Stomach smooth muscle (tissue), 2 donors: ENCODE results near the gene FRMD4B.

Source experiments
- H3K27ac ChIP-seq: one replicate; pipeline ENCODE4 v1.7.0; 2013; ENCODE audit warnings: mild to moderate bottlenecking, low read length, inconsistent platforms
- H3K27me3 ChIP-seq, 2 donors: one replicate each; pipeline ENCODE4 v1.7.0; 2013; ENCODE audit warnings: low read length in 2 of 2; ENCODE audit not compliant: insufficient read depth in 2 of 2, control insufficient read depth in 1 of 2
- H3K36me3 ChIP-seq, 2 donors: one replicate each; pipeline ENCODE4 v1.7.0; 2013; ENCODE audit warnings: low read length in 2 of 2; ENCODE audit not compliant: control insufficient read depth in 2 of 2, insufficient read depth in 2 of 2
- H3K4me1 ChIP-seq: one replicate; pipeline ENCODE4 v1.7.0; 2013; ENCODE audit warnings: low read length; ENCODE audit not compliant: control insufficient read depth, insufficient read depth
- H3K4me3 ChIP-seq, 2 donors: one replicate each; pipeline ENCODE4 v1.7.0; 2013; ENCODE audit warnings: low read length in 2 of 2
- H3K9ac ChIP-seq, 2 donors: one replicate each; pipeline ENCODE4 v1.7.0; 2013; ENCODE audit warnings: low read length in 2 of 2, mild to moderate bottlenecking in 1 of 2
- H3K9me3 ChIP-seq, 2 donors: one replicate each; pipeline ENCODE4 v1.7.0; 2013; ENCODE audit warnings: low read length in 2 of 2; ENCODE audit not compliant: control insufficient read depth in 2 of 2
- donor health status: healthy.
- donor health status: Pancreatic carcinoma.

FRMD4B gene

GRCh38 chr3:69149586-69149985 lies 236.3 kb downstream of the FRMD4B start:
- H3K9me3 ChIP-seq: no peaks in the 10 kb centered on the region
- no peak overlapping the region for H3K27ac ChIP-seq
- no peak overlapping the region for H3K9ac ChIP-seq
- no peaks in the 10 kb centered on the region for H3K27me3 ChIP-seq
- no peaks in the 10 kb centered on the region for H3K36me3 ChIP-seq
- H3K4me3 ChIP-seq: no peak overlapping the region
- no peaks in the 10 kb centered on the region for H3K4me1 ChIP-seq

GRCh38 chr3:69145688-69146087 lies 240.2 kb downstream of the FRMD4B start:
- Histone ChIP-seq H3K9ac (no peak overlapping the region), H3K4me3 (no peak overlapping the region), H3K9me3 (no peaks in the 10 kb centered on the region), H3K27me3 (no peaks in the 10 kb centered on the region), H3K27ac (no peak overlapping the region), H3K36me3 (no peaks in the 10 kb centered on the region), H3K4me1 (peaks cover 4% of the 10 kb centered on the region)

- H3K9me3 ChIP-seq: no peaks in the 10 kb centered on the region
- H3K4me1 ChIP-seq: peaks cover 4% of the 10 kb centered on the region
- no peak overlapping the region for H3K9ac ChIP-seq
- H3K36me3 ChIP-seq: no peaks in the 10 kb centered on the region
- H3K27ac ChIP-seq: no peak overlapping the region
- H3K4me3 ChIP-seq: no peak overlapping the region
- no peaks in the 10 kb centered on the region for H3K27me3 ChIP-seq
These were observed 241.2 kb downstream of the FRMD4B start for GRCh38 chr3:69144631-69145245.

GRCh38 chr3:69143612-69144011 lies 242.3 kb downstream of the FRMD4B start:
- Histone ChIP-seq H3K27me3 (no peaks in the 10 kb centered on the region), H3K4me1 (peaks cover 4% of the 10 kb centered on the region), H3K4me3 (no peak overlapping the region), H3K9me3 (no peaks in the 10 kb centered on the region), H3K36me3 (no peaks in the 10 kb centered on the region), H3K27ac (no peak overlapping the region), H3K9ac (no peak overlapping the region)

- no peaks in the 10 kb centered on the region for H3K36me3 ChIP-seq
- H3K4me3 ChIP-seq: no peak overlapping the region
- peaks cover 4% of the 10 kb centered on the region for H3K4me1 ChIP-seq
- no peak overlapping the region for H3K9ac ChIP-seq
- H3K27ac ChIP-seq: no peak overlapping the region
- no peaks in the 10 kb centered on the region for H3K27me3 ChIP-seq
- no peaks in the 10 kb centered on the region for H3K9me3 ChIP-seq
These were observed 243.0 kb downstream of the FRMD4B start for GRCh38 chr3:69142797-69143454.

GRCh38 chr3:69142090-69142489 lies 243.8 kb downstream of the FRMD4B start:
- no peaks in the 10 kb centered on the region for H3K36me3 ChIP-seq
- no peaks in the 10 kb centered on the region for H3K27me3 ChIP-seq
- no peaks in the 10 kb centered on the region for H3K9me3 ChIP-seq
- H3K9ac ChIP-seq: no peak overlapping the region
- H3K4me3 ChIP-seq: no peak overlapping the region
- no peak overlapping the region for H3K27ac ChIP-seq
- H3K4me1 ChIP-seq: peaks cover 4% of the 10 kb centered on the region

- H3K4me1 ChIP-seq: peaks cover 4% of the 10 kb centered on the region
- H3K27ac ChIP-seq: no peak overlapping the region
- H3K4me3 ChIP-seq: no peak overlapping the region
- H3K36me3 ChIP-seq: no peaks in the 10 kb centered on the region
- H3K27me3 ChIP-seq: no peaks in the 10 kb centered on the region
- H3K9me3 ChIP-seq: no peaks in the 10 kb centered on the region
- no peak overlapping the region for H3K9ac ChIP-seq
These were observed 244.6 kb downstream of the FRMD4B start for GRCh38 chr3:69141313-69141712.

GRCh38 chr3:69137412-69137811 lies 248.5 kb downstream of the FRMD4B start:
- H3K9me3 ChIP-seq: no peaks in the 10 kb centered on the region
- no peak overlapping the region for H3K4me3 ChIP-seq
- no peaks in the 10 kb centered on the region for H3K36me3 ChIP-seq
- H3K9ac ChIP-seq: no peak overlapping the region
- H3K27ac ChIP-seq: no peak overlapping the region
- H3K27me3 ChIP-seq: no peaks in the 10 kb centered on the region
- H3K4me1 ChIP-seq: peaks cover 4% of the 10 kb centered on the region

GRCh38 chr3:69137005-69137404 lies 248.9 kb downstream of the FRMD4B start:
- Histone ChIP-seq H3K9ac (no peak overlapping the region), H3K27me3 (no peaks in the 10 kb centered on the region), H3K4me1 (peaks cover under 1% of the 10 kb centered on the region), H3K27ac (no peak overlapping the region), H3K36me3 (no peaks in the 10 kb centered on the region), H3K9me3 (no peaks in the 10 kb centered on the region), H3K4me3 (no peak overlapping the region)

GRCh38 chr3:69130689-69131088 lies 255.2 kb downstream of the FRMD4B start:
- Histone ChIP-seq H3K27me3 (no peaks in the 10 kb centered on the region), H3K9ac (no peak overlapping the region), H3K4me3 (no peak overlapping the region), H3K27ac (no peak overlapping the region), H3K4me1 (no peaks in the 10 kb centered on the region), H3K36me3 (no peaks in the 10 kb centered on the region), H3K9me3 (no peaks in the 10 kb centered on the region)

- H3K4me3 ChIP-seq: no peak overlapping the region
- no peaks in the 10 kb centered on the region for H3K36me3 ChIP-seq
These were observed 256.4 kb downstream of the FRMD4B start for GRCh38 chr3:69129531-69129930.

More at GRCh38 chr3:69129531-69129930, 256.4 kb downstream of the FRMD4B start:
- no peaks in the 10 kb centered on the region for H3K4me1 ChIP-seq
- no peaks in the 10 kb centered on the region for H3K9me3 ChIP-seq
- H3K27me3 ChIP-seq: no peaks in the 10 kb centered on the region
- H3K9ac ChIP-seq: no peak overlapping the region
- H3K27ac ChIP-seq: no peak overlapping the region
